PC-3 (cell line): ENCODE data around the gene KANSL1L. TPM values are rescaled to one million over a fixed set of nuclear protein-coding genes. Genes with fewer than 3 reads are reported as not detected.

Experiments used
- ATAC-seq: fragments of 200-7000 bp; cut with Tn5 transposase; 2 replicates; pipeline ENCODE4 v1.9.1; 2020; ENCODE audit warnings: mild to moderate bottlenecking, moderate library complexity
- BruUV-seq: library from RNA; stranded (reverse); fragments of 400-500 nt; replicated peaks from 2 replicates; lab custom pipeline; 2021; lab: Mats Ljungman, UMichigan
- CTCF ChIA-PET: fragments of 300-600 bp; sonication (Branson Sonifier 250); formaldehyde crosslinking; loops from one replicate; lab custom pipeline; 2022; ENCODE audit warnings: antibody characterized with exemption; lab: Charles Lee
- POLR2A ChIA-PET: fragments of 300-600 bp; sonication (Branson Sonifier 250); formaldehyde crosslinking; loops from one replicate; lab custom pipeline; 2022; ENCODE audit warnings: antibody characterized with exemption; ENCODE audit not compliant: unreplicated experiment; lab: Charles Lee
- DNase-seq: peaks from one replicate; pipeline ENCODE4 v3.0.0-alpha.2; 2015
- H2AFZ ChIP-seq: fragments of 300-600 bp; sonication (generic); 2 replicates; pipeline ENCODE4 v1.6.0; 2016; ENCODE audit warnings: antibody characterized with exemption, low read length
- H3F3A ChIP-seq: fragments of 300-600 bp; sonication (generic); one replicate; pipeline ENCODE4 v1.6.0; 2017; ENCODE audit warnings: antibody characterized with exemption, low read length, control low read depth, mild to moderate bottlenecking; ENCODE audit not compliant: unreplicated experiment
- H3K27ac ChIP-seq: fragments of 300-600 bp; sonication (generic); 2 replicates; pipeline ENCODE4 v1.5.1; 2016; ENCODE audit warnings: mild to moderate bottlenecking, low read length
- H3K27me3 ChIP-seq: fragments of 300-600 bp; sonication (generic); 2 replicates; pipeline ENCODE4 v1.6.1; 2016; ENCODE audit warnings: low read length, mixed read lengths
- H3K36me3 ChIP-seq: fragments of 300-600 bp; sonication (generic); 2 replicates; pipeline ENCODE4 v1.6.1; 2016; ENCODE audit warnings: low read depth, mixed run types, low read length, mixed read lengths
- H3K4me1 ChIP-seq: fragments of 300-600 bp; sonication (generic); 2 replicates; pipeline ENCODE4 v1.5.1; 2016; ENCODE audit warnings: low read length; ENCODE audit not compliant: insufficient read depth
- H3K4me2 ChIP-seq: fragments of 300-600 bp; sonication (generic); 2 replicates; pipeline ENCODE4 v1.6.0; 2016; ENCODE audit warnings: low read length
- H3K4me3 ChIP-seq: fragments of 300-600 bp; sonication (generic); 2 replicates; pipeline ENCODE4 v1.5.1; 2016; ENCODE audit warnings: mild to moderate bottlenecking, low read length, mixed read lengths
- H3K79me2 ChIP-seq: fragments of 300-600 bp; sonication (generic); 2 replicates; pipeline ENCODE4 v1.6.1; 2017; ENCODE audit warnings: low read length, mixed read lengths
- H3K9ac ChIP-seq: fragments of 300-600 bp; sonication (generic); 2 replicates; pipeline ENCODE4 v1.6.0; 2016; ENCODE audit warnings: mild to moderate bottlenecking, low read length
- H3K9me2 ChIP-seq: fragments of 300-600 bp; sonication (generic); replicated peaks from 2 replicates; pipeline ENCODE4 v1.6.1; 2016; ENCODE audit warnings: mixed run types, low read length, mixed read lengths
- H3K9me3 ChIP-seq: fragments of 300-600 bp; sonication (generic); 2 replicates; pipeline ENCODE4 v1.6.1; 2016; ENCODE audit warnings: low read length, mixed read lengths
- H4K20me1 ChIP-seq: fragments of 300-600 bp; sonication (generic); 2 replicates; pipeline ENCODE4 v1.6.1; 2016; ENCODE audit warnings: low read length, mixed read lengths
- EZH2 ChIP-seq: fragments of 300-600 bp; sonication (generic); IDR thresholded peaks from one replicate; pipeline ENCODE4 v1.6.1; 2017; ENCODE audit warnings: antibody characterized with exemption, mild to moderate bottlenecking, low read length; ENCODE audit not compliant: unreplicated experiment
- EZH2phosphoT487 ChIP-seq: fragments of 300-600 bp; sonication (generic); IDR thresholded peaks from 2 replicates; pipeline ENCODE4 v1.6.1; 2018; ENCODE audit warnings: mild to moderate bottlenecking, antibody characterized with exemption, low read length, borderline replicate concordance
- intact Hi-C: fragments of 100-400 bp; cut with micrococcal nuclease; formaldehyde crosslinking; loops from 2 replicates; pipeline ENCODE4 v1.9.0; 2023
- total RNA-seq: library from RNA; depleted of rRNA; stranded (reverse); fragments of >200 nt; gene quantifications from 2 replicates; pipeline ENCODE4 v1.2.3, GENCODE V29; 2014
- TF ChIP-seq, protein P1 (sequence below): fragments of 300-600 bp; sonication (generic); conservative IDR thresholded peaks from 2 replicates; pipeline ENCODE4 v1.5.1; 2017; ENCODE audit warnings: antibody characterized with exemption, low read depth, mild to moderate bottlenecking, low read length

Gene KANSL1L
- total RNA-seq, 1 experiment from 2014 or later, result 2.3 TPM

GRCh38 chr2:210210185-210210584, 39.0 kb upstream of the KANSL1L start:
- Histone ChIP-seq H3K27me3 (peaks cover 41% of the 10 kb centered on the region), H2AFZ (no peak overlapping the region), H3K9me2 (no peaks in the 10 kb centered on the region), H3K79me2 (no peaks in the 10 kb centered on the region), H3K4me1 (no peaks in the 10 kb centered on the region), H3F3A (no peaks in the 10 kb centered on the region), H3K27ac (no peak overlapping the region), H3K9me3 (no peaks in the 10 kb centered on the region), H3K4me3 (no peak overlapping the region), H3K36me3 (no peaks in the 10 kb centered on the region), H4K20me1 (no peaks in the 10 kb centered on the region), H3K4me2 (no peak overlapping the region), H3K9ac (no peak overlapping the region)
- ATAC-seq (no peak), DNase-seq (no peak)
- TF ChIP-seq, protein P1, sequence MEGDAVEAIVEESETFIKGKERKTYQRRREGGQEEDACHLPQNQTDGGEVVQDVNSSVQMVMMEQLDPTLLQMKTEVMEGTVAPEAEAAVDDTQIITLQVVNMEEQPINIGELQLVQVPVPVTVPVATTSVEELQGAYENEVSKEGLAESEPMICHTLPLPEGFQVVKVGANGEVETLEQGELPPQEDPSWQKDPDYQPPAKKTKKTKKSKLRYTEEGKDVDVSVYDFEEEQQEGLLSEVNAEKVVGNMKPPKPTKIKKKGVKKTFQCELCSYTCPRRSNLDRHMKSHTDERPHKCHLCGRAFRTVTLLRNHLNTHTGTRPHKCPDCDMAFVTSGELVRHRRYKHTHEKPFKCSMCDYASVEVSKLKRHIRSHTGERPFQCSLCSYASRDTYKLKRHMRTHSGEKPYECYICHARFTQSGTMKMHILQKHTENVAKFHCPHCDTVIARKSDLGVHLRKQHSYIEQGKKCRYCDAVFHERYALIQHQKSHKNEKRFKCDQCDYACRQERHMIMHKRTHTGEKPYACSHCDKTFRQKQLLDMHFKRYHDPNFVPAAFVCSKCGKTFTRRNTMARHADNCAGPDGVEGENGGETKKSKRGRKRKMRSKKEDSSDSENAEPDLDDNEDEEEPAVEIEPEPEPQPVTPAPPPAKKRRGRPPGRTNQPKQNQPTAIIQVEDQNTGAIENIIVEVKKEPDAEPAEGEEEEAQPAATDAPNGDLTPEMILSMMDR, result no peak
- TF ChIP-seq EZH2phosphoT487 (no peak), EZH2 (no peak)
- ChIA-PET CTCF (no interaction called here), POLR2A (no interaction called here)
- intact Hi-C loops, result no loop called here
- no TSS peak for BruUV-seq

DNA sequence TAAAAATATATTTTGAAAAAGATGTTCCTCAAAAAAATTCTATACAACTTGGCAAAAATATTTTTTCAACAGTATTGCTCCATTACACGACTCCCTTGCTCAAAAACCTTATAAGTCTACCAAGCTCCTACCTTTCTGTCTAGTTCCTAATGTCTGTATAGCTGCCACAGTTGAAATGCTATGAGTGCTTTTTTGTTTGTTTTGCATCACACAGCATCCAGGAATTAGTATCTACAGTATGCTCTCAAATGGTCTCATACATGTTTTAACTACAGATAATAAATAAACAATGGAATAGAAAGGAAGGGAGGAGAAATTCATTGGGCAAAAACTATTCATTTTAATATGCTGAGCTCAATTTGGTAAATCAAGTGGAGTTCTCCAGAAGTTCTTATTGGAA, 36.7 kb upstream of the KANSL1L start:
- Histone ChIP-seq H3K9me2 (no peaks in the 10 kb centered on the region), H3K9me3 (no peaks in the 10 kb centered on the region), H3K36me3 (no peaks in the 10 kb centered on the region), H3K4me2 (no peak overlapping the region), H3K79me2 (no peaks in the 10 kb centered on the region), H2AFZ (no peak overlapping the region), H3K27me3 (peaks cover 32% of the 10 kb centered on the region), H3K4me3 (no peak overlapping the region), H3K9ac (no peak overlapping the region), H3K27ac (no peak overlapping the region), H3K4me1 (no peaks in the 10 kb centered on the region), H3F3A (no peaks in the 10 kb centered on the region), H4K20me1 (no peaks in the 10 kb centered on the region)
- ChIA-PET CTCF (no interaction called here), POLR2A (no interaction called here)
- no peak for ATAC-seq
- no TSS peak for BruUV-seq
- TF ChIP-seq, protein P1, result no peak
- no peak for TF ChIP-seq EZH2phosphoT487
- DNase-seq, result no peak
- intact Hi-C loops, result no loop called here

- no peak overlapping the region for H3K27ac ChIP-seq
- no peaks in the 10 kb centered on the region for H3K4me1 ChIP-seq
- DNase-seq, result no peak
- H3K9me2 ChIP-seq, result no peaks in the 10 kb centered on the region
- no peak overlapping the region for H2AFZ ChIP-seq
- peaks cover 50% of the 10 kb centered on the region for H3K27me3 ChIP-seq
- H3K9me3 ChIP-seq, result no peaks in the 10 kb centered on the region
- intact Hi-C loops, result no loop called here
- no peak overlapping the region for H3K9ac ChIP-seq
- POLR2A ChIA-PET, result interaction anchor here (0.6 kb wide), 1 partner anchor 841 kb away, joined by 30 read pairs; no protein-coding TSS in a partner anchor
- ATAC-seq, result no peak
- CTCF ChIA-PET, result no interaction called here
- H3K79me2 ChIP-seq, result no peaks in the 10 kb centered on the region
- no peaks in the 10 kb centered on the region for H3K36me3 ChIP-seq
- no TSS peak for BruUV-seq
- no peak overlapping the region for H3K4me2 ChIP-seq
- TF ChIP-seq EZH2 (no peak), EZH2phosphoT487 (no peak)
- TF ChIP-seq, protein P1, result no peak
- H3K4me3 ChIP-seq, result no peak overlapping the region
- no peaks in the 10 kb centered on the region for H4K20me1 ChIP-seq
- no peaks in the 10 kb centered on the region for H3F3A ChIP-seq
Observed at GRCh38 chr2:210203558-210203957, 32.3 kb upstream of the KANSL1L start.
